GM18951 (cell line): Measurements from ENCODE around the gene USH2A.

Experiments used
- POLR2A ChIP-seq: IDR thresholded peaks from 4 replicates; pipeline ENCODE4 v1.6.1; 2011; ENCODE audit warnings: mild to moderate bottlenecking; ENCODE audit not compliant: insufficient read length, insufficient read depth; ENCODE audit errors: extremely low read depth
- in situ Hi-C: fragments of 300-500 bp; cut with MboI; formaldehyde crosslinking; loops from one replicate; pipeline ENCODE4 v1.12.0; 2022; ENCODE audit warnings: low sequenced_read_pairs, mixed read lengths, inconsistent platforms; ENCODE audit not compliant: unreplicated experiment

Gene USH2A

GRCh38 chr1:216422821-216423520 lies at the start of gene USH2A:
USH2A (minus strand) TSS chr1:216423448; CDS start chr1:216422336, 1,112 bp downstream.
- TF ChIP-seq POLR2A = no peak
- in situ Hi-C loops = no loop called here

DNA sequence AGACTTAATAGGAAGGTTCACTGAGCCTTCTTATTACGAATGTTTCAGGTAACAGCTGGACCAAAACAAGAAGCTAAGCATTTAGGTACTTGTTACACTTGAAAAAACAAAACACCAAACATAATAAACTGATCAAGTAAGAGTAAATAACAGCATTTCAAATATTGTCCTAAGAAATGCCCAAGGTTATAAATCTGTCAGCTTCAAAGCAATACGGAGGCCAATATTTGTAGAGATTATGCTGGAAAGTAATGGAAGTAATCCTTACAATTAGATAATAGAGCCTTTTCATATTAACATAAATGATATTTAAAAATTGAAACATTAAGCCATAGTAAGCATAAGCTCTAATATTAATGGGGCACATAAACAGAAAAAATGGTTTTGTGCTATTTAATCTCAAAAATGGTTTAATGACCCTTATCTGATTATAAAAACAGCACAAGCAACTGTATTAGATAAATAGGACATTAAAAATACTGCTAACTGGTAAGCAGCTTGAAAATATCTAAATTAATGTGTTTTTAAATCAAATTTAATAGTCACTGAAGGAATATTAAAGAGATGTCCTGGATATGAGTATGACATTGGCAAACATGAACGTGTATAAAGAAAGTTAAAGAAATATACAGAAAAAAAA lies 43.0 kb upstream of the USH2A start:
- TF ChIP-seq POLR2A = no peak
- in situ Hi-C loops = no loop called here

DNA sequence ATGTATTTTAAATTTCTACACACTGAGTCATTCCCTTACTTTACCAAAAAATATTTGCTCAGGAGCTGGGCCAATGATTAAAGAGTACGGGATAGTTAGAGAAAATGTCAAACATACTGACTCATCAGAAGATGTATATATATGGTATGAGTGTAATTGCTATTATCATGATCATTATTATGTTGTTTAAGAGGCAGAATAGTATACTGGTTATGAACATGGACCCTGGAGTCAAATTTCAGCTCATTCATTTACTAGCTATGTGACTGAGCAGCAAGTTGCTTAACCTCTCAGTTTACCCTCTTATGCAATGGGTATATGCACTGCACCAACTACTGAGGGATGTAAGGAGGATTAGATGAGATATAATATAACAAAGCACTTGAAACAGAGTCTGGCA lies 41.2 kb upstream of the USH2A start:
- in situ Hi-C loops = no loop called here
- TF ChIP-seq POLR2A = no peak

DNA sequence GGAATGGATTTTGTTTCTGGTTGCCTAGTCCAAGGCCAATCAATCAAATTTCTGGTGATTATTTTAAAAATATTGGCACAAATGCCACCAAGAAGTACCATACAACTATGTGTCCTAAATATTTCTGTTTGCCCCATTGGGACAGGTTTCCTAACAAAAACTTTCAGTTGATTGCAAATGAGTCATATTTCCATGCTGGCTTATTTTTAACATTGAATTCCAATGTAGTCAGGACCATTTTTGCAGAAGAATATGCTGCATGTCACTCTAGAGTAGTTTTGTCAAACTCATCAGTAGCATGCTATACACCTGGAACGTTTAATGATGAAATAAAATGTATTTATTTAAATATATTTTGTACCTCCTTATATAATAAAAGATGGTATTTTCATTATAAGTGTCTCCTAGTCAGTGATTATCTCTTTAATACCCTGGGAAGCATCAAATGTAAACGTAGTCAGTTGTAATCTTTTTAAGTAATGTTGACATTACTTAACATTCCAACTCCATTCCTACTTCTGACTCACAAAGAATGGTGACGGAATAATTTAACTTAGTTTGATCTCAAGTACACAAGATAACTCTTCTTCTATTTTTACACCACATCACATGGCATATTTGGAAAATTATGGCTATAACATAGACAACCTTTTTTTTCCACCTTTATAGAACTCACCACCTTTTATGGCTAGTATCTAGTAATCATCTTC lies 39.0 kb upstream of the USH2A start:
- in situ Hi-C loops = no loop called here
- TF ChIP-seq POLR2A = no peak

DNA sequence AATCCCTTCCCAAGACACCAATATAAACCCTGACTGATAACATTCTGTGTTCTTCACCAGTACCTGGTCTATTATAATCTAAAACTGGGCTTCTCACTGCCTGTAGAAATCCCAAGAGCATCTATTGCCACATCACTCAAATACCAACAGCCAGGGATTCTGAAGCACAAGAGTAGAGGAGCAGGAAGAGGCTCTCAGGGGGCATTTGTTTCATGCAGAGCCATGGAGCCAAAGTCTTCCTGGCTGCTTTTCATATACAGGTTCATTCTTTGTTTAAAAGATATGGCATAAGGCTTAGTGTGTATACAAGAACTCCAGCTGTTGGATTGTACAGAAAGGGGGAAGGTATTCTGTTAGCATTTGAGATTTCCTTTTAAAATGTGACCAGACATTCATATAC lies 38.2 kb upstream of the USH2A start:
- in situ Hi-C loops = no loop called here
- TF ChIP-seq POLR2A = no peak

GRCh38 chr1:216459651-216460207 lies 36.5 kb upstream of the USH2A start:
- in situ Hi-C loops = no loop called here

GRCh38 chr1:216458812-216459211 lies 35.6 kb upstream of the USH2A start:
- no peak for TF ChIP-seq POLR2A
- in situ Hi-C loops = no loop called here

More at GRCh38 chr1:216459651-216460207, 36.5 kb upstream of the USH2A start:
- no peak for TF ChIP-seq POLR2A

DNA sequence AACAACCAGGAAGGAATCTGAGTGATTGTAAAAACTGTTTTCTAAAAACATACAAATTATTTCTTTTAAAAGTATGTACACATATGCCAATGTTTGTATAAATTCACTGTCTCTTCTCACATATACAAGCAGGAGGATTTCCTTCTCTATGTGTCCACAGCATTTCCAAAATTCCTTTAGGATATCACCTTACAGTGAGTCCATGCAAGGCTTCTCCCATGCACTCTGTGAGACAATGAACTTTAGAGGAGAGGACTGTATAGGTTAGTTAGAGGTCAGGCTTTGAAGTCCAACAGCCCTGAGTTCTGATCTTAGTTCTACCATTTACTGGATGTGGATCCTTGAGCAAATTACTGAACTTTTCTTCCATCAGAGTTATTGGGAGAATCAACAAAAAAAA lies 34.1 kb upstream of the USH2A start:
- in situ Hi-C loops = no loop called here
- TF ChIP-seq POLR2A = no peak

DNA sequence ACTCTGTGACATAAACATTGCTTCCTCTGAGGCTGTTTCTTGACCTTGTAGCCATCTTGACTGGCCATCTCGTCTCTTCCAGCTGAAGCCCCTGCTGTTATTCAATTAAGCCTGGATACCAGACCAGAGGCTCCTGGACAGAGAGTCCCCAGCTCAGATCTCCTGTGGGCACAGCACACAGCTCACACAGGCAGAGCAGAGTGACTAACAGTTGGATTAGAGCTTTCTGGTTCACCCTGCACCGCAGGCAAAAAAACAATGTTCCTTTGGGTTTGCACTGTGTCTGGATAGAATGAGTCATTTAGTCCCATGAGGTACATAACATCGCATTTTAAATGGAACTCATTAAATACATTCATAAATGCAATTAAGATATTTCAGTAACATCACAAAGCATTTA lies 33.4 kb upstream of the USH2A start:
- no peak for TF ChIP-seq POLR2A
- in situ Hi-C loops = no loop called here

- no peak for TF ChIP-seq POLR2A
- in situ Hi-C loops = no loop called here
Observed at GRCh38 chr1:216453777-216454176, 30.5 kb upstream of the USH2A start.

GRCh38 chr1:216450227-216450626 lies 27.0 kb upstream of the USH2A start:
- TF ChIP-seq POLR2A = no peak
- in situ Hi-C loops = no loop called here

DNA sequence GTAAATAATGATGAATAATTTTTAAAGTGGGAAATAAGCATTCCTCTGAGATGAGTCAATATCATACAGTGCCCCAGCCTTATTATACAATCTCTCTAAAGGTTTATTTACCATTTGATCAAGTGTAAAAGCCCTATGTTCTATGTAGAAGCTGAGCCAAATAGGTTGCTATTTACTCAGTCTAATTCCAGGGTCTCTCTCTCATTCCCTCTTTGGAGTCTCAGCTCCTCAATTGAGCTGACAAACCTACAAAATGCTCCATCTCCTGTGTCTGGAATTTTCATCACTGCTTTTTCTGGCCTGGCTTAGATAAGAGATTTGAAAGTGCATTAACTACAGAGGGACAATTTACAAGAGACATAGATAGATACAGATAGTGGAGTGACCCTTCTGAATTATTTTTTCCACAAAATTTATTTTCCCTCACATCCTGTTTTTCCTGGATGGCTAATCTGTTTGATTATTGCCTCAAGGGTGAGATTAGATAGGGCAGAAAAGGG lies 24.8 kb upstream of the USH2A start:
- in situ Hi-C loops = no loop called here
- TF ChIP-seq POLR2A = no peak

GRCh38 chr1:216437603-216438002 lies 14.4 kb upstream of the USH2A start:
- TF ChIP-seq POLR2A = no peak
- in situ Hi-C loops = no loop called here
